ENCODE results near the gene SLFN12L. TPM values are rescaled to one million over a fixed set of nuclear protein-coding genes. Genes with fewer than 3 reads are reported as not detected.
A peak's percentile ranks its signal among the peaks of the same experiment; 100 is the strongest.
"Not testable (repeated sequence)": the region's sequence is repeated elsewhere in the genome, so short reads cannot be mapped to it uniquely, and the experiment has no call there.

SLFN12L gene
- total RNA-seq, 1 experiment from 2014 or later: not detected

- H3K27me3 ChIP-seq (ENCODE audit: control insufficient read depth, insufficient read depth, low read length): no peaks in the 10 kb centered on the region
- H3K4me3 ChIP-seq (ENCODE audit: insufficient read depth, low read depth, low read length): no peak overlapping the region
- no peaks in the 10 kb centered on the region for H3K36me3 ChIP-seq (replicated peaks; ENCODE audit: control insufficient read depth, insufficient read depth, low read length)
- no peak for DNase-seq
Observed at GRCh38 chr17:35531160-35531559, 6.3 kb downstream of the SLFN12L start.

- Histone ChIP-seq H3K4me3 (ENCODE audit: insufficient read depth, low read depth, low read length) (no peak overlapping the region), H3K27me3 (ENCODE audit: control insufficient read depth, insufficient read depth, low read length) (no peaks in the 10 kb centered on the region), H3K36me3 (replicated peaks; ENCODE audit: control insufficient read depth, insufficient read depth, low read length) (no peaks in the 10 kb centered on the region)
- no peak for DNase-seq
Observed at GRCh38 chr17:35529866-35530265, 7.6 kb downstream of the SLFN12L start.

- not testable (repeated sequence) for DNase-seq; H3K36me3 ChIP-seq (replicated peaks; ENCODE audit: control insufficient read depth, insufficient read depth, low read length); H3K4me3 ChIP-seq (ENCODE audit: insufficient read depth, low read depth, low read length); H3K27me3 ChIP-seq (ENCODE audit: control insufficient read depth, insufficient read depth, low read length)
Observed at GRCh38 chr17:35529326-35529725, 8.2 kb downstream of the SLFN12L start.

- DNase-seq: no peak
Observed at GRCh38 chr17:35523296-35523695, 14.2 kb downstream of the SLFN12L start.

GRCh38 chr17:35521654-35522256 lies 15.7 kb downstream of the SLFN12L start:
- not testable (repeated sequence) for H3K4me3 ChIP-seq (ENCODE audit: insufficient read depth, low read depth, low read length); DNase-seq; H3K27me3 ChIP-seq (ENCODE audit: control insufficient read depth, insufficient read depth, low read length); H3K36me3 ChIP-seq (replicated peaks; ENCODE audit: control insufficient read depth, insufficient read depth, low read length)

More at GRCh38 chr17:35523296-35523695, 14.2 kb downstream of the SLFN12L start:
- H3K4me3 ChIP-seq (ENCODE audit: insufficient read depth, low read depth, low read length): no peak overlapping the region
- H3K36me3 ChIP-seq (replicated peaks; ENCODE audit: control insufficient read depth, insufficient read depth, low read length): no peaks in the 10 kb centered on the region
- no peaks in the 10 kb centered on the region for H3K27me3 ChIP-seq (ENCODE audit: control insufficient read depth, insufficient read depth, low read length)

- Histone ChIP-seq H3K36me3 (replicated peaks; ENCODE audit: control insufficient read depth, insufficient read depth, low read length) (no peaks in the 10 kb centered on the region), H3K4me3 (ENCODE audit: insufficient read depth, low read depth, low read length) (no peak overlapping the region), H3K27me3 (ENCODE audit: control insufficient read depth, insufficient read depth, low read length) (no peaks in the 10 kb centered on the region)
- DNase-seq: no peak
Observed at GRCh38 chr17:35521150-35521549, 16.3 kb downstream of the SLFN12L start.

GRCh38 chr17:35519906-35520442 lies 17.5 kb downstream of the SLFN12L start:
- DNase-seq: no peak
- no peaks in the 10 kb centered on the region for H3K27me3 ChIP-seq (ENCODE audit: control insufficient read depth, insufficient read depth, low read length)
- no peak overlapping the region for H3K4me3 ChIP-seq (ENCODE audit: insufficient read depth, low read depth, low read length)
- H3K36me3 ChIP-seq (replicated peaks; ENCODE audit: control insufficient read depth, insufficient read depth, low read length): no peaks in the 10 kb centered on the region

GRCh38 chr17:35519439-35519838 lies 18.0 kb downstream of the SLFN12L start:
- Histone ChIP-seq H3K36me3 (replicated peaks; ENCODE audit: control insufficient read depth, insufficient read depth, low read length) (no peaks in the 10 kb centered on the region), H3K27me3 (ENCODE audit: control insufficient read depth, insufficient read depth, low read length) (no peaks in the 10 kb centered on the region), H3K4me3 (ENCODE audit: insufficient read depth, low read depth, low read length) (no peak overlapping the region)
- DNase-seq: no peak

GRCh38 chr17:35518431-35518830 lies 19.0 kb downstream of the SLFN12L start:
- H3K4me3 ChIP-seq (ENCODE audit: insufficient read depth, low read depth, low read length); H3K36me3 ChIP-seq (replicated peaks; ENCODE audit: control insufficient read depth, insufficient read depth, low read length); DNase-seq; H3K27me3 ChIP-seq (ENCODE audit: control insufficient read depth, insufficient read depth, low read length): not testable (repeated sequence)

- H3K36me3 ChIP-seq (replicated peaks; ENCODE audit: control insufficient read depth, insufficient read depth, low read length): no peaks in the 10 kb centered on the region
- H3K27me3 ChIP-seq (ENCODE audit: control insufficient read depth, insufficient read depth, low read length): no peaks in the 10 kb centered on the region
- no peak overlapping the region for H3K4me3 ChIP-seq (ENCODE audit: insufficient read depth, low read depth, low read length)
- no peak for DNase-seq
Observed at GRCh38 chr17:35515027-35515426, 22.5 kb downstream of the SLFN12L start.

GRCh38 chr17:35514564-35514963 lies 22.9 kb downstream of the SLFN12L start:
- Histone ChIP-seq H3K27me3 (ENCODE audit: control insufficient read depth, insufficient read depth, low read length) (no peaks in the 10 kb centered on the region), H3K36me3 (replicated peaks; ENCODE audit: control insufficient read depth, insufficient read depth, low read length) (no peaks in the 10 kb centered on the region), H3K4me3 (ENCODE audit: insufficient read depth, low read depth, low read length) (no peak overlapping the region)
- no peak for DNase-seq

- no peaks in the 10 kb centered on the region for H3K36me3 ChIP-seq (replicated peaks; ENCODE audit: control insufficient read depth, insufficient read depth, low read length)
- no peak overlapping the region for H3K4me3 ChIP-seq (ENCODE audit: insufficient read depth, low read depth, low read length)
- no peak for DNase-seq
- H3K27me3 ChIP-seq (ENCODE audit: control insufficient read depth, insufficient read depth, low read length): no peaks in the 10 kb centered on the region
Observed at GRCh38 chr17:35510052-35510451, 27.4 kb downstream of the SLFN12L start.

- not testable (repeated sequence) for H3K36me3 ChIP-seq (replicated peaks; ENCODE audit: control insufficient read depth, insufficient read depth, low read length); H3K4me3 ChIP-seq (ENCODE audit: insufficient read depth, low read depth, low read length); H3K27me3 ChIP-seq (ENCODE audit: control insufficient read depth, insufficient read depth, low read length); DNase-seq
Observed at GRCh38 chr17:35507714-35508113, 29.8 kb downstream of the SLFN12L start.

GRCh38 chr17:35499548-35499947 lies 37.9 kb downstream of the SLFN12L start:
- no peak for DNase-seq
- no peak overlapping the region for H3K4me3 ChIP-seq (ENCODE audit: insufficient read depth, low read depth, low read length)
- peaks cover 54% of the 10 kb centered on the region for H3K27me3 ChIP-seq (ENCODE audit: control insufficient read depth, insufficient read depth, low read length)
- H3K36me3 ChIP-seq (replicated peaks; ENCODE audit: control insufficient read depth, insufficient read depth, low read length): no peaks in the 10 kb centered on the region

GRCh38 chr17:35498448-35499178 lies 38.9 kb downstream of the SLFN12L start:
- DNase-seq: no peak
- peaks cover 63% of the 10 kb centered on the region for H3K27me3 ChIP-seq (ENCODE audit: control insufficient read depth, insufficient read depth, low read length)
- H3K4me3 ChIP-seq (ENCODE audit: insufficient read depth, low read depth, low read length): peak overlapping the region; percentile 16
- H3K36me3 ChIP-seq (replicated peaks; ENCODE audit: control insufficient read depth, insufficient read depth, low read length): no peaks in the 10 kb centered on the region

Measured in H7 (cell line).